GM19395 (cell line): Measurements from ENCODE around the gene IL15RA.
A peak's percentile ranks its signal among the peaks of the same experiment; 100 is the strongest.
"Not testable (repeated sequence)": the region's sequence is repeated elsewhere in the genome, so short reads cannot be mapped to it uniquely, and the experiment has no call there.

ENCODE experiments used
- ATAC-seq: cut with Tn5 transposase; IDR thresholded peaks from one replicate; pipeline ENCODE4 v1.9.1; 2021; ENCODE audit warnings: mild to moderate bottlenecking, moderate library complexity; ENCODE audit not compliant: unreplicated experiment

Gene IL15RA

GRCh38 chr10:6006991-6007390 lies 29.6 kb upstream of the IL15RA start:
- no peak for ATAC-seq

DNA sequence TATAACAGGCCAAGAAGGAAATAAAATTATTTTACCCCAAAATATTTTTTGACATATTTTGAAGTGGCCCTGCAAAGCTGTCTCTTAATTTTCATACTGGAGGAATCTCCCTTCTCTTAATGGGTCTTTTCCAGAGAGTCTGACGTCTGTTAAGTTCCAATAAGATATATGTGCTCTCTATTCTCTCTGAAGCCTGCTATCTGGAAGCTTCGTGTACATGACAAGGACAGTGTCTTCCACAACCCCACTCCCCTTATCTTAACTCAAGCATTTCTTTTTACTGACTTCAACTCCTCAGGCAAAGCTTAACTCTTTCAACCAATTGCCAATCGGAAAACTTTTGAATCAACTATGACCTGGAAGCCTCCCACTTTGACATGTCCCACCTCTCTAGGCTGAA lies 29.2 kb upstream of the IL15RA start:
- no peak for ATAC-seq

DNA sequence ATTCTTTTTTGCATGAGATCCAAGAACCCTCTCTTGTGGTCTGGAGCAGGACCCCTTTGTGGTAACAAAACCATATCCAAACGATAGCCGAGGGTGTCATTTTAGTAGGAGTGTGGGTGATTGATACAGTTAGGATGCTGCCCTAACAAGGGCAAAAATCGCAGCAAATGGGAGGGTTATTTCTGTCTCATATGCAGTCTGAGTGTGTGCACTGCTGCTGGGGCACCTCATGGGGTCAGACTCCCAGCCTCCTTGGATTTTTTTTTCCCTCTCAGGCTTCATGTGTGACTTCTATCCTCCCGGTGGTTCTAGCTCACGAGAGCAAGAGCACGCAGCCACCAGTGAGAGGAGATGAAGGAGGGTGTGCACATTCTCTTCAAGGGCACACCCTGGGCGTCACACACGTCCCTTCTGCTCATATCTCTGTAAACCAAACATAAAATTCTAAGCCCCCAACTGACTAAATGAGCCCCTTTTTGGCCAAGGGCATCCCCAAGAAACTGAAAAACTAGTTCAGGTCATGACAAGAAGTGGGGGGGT lies 28.6 kb upstream of the IL15RA start:
- no peak for ATAC-seq

- not testable (repeated sequence) for ATAC-seq
Observed at GRCh38 chr10:6005161-6005804, 27.9 kb upstream of the IL15RA start.

GRCh38 chr10:6002809-6003510 lies 25.6 kb upstream of the IL15RA start:
- ATAC-seq: peak; percentile 79

DNA sequence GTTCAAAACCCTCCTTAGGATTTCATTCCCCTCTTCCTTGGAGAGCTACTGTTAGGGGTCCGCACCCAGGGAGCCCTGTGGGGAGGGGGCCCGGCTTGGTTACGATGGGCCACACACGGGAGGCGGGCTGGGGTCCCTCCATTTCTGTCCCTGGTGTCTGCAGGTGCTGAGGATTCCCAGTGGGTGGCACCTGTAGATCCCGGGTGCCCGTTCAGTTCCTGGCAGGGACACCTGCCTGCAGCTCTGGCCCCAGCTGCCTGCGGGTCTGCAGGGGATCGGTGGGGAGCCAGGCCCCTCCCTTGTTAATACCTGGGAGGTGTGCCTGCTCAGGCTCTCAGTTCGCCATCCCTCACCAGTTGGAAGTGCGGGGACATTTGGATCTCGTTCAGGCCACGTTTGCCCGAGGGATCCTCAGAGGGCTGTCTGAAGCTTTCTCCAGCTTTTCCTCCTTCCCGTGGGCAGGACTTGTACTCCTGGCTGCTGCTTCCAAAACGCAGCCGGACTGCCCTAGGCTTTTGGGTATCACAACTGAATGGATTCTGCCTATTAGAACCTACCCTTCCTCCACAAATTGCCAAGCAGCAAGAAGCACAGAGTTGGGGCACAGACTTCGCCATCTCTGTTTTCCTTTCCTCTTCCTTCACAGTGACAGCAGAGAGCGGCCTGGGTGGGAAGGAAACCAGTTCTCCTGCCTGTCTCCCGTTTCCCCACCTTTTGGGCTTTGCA lies 22.3 kb upstream of the IL15RA start:
- ATAC-seq: no peak

- no peak for ATAC-seq
Observed at GRCh38 chr10:5996696-5997095, 19.4 kb upstream of the IL15RA start.

DNA sequence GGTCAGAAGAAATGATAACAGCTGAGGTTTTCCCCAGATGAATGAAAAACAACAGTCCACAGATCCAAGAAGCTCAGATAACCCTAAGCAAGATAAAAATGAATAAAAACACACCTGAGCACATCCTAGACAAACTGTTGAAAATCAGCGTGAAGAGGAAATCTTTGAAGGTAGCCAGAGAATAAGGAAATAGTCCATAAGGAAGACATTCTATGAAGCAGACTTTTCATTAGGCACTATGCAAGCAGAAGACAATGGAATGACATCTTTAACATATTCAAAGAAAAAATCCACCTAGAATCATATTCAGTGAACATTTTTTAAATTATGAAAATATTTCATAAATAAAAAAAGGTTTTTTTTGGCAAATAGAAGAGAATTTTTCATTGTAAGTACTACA lies 15.1 kb upstream of the IL15RA start:
- ATAC-seq: no peak

GRCh38 chr10:5991708-5992107 lies 14.4 kb upstream of the IL15RA start:
- no peak for ATAC-seq

DNA sequence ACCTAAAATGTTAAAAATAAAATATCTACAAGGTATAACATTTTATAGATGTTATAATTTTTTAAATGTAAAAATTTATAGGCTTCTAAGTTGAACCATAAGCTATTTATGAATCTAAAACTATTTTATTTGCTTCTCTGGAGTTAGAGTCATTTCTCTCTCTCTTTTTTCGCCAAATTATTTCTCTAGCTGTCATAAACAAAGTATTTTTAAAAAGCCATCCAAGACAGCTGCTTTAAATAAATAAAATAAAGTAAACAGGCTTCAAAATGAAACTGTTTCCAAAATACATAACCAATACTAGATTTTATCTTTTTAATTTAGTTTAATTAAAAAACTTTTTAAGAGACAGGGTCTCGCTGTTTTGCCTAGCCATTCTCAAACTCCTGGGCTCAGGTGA lies 12.4 kb upstream of the IL15RA start:
- no peak for ATAC-seq

GRCh38 chr10:5988336-5988920 lies 11.1 kb upstream of the IL15RA start:
- no peak for ATAC-seq

- no peak for ATAC-seq
Observed at GRCh38 chr10:5987747-5988146, 10.4 kb upstream of the IL15RA start.

- ATAC-seq: no peak
Observed at GRCh38 chr10:5985029-5985428, 7.7 kb upstream of the IL15RA start.

DNA sequence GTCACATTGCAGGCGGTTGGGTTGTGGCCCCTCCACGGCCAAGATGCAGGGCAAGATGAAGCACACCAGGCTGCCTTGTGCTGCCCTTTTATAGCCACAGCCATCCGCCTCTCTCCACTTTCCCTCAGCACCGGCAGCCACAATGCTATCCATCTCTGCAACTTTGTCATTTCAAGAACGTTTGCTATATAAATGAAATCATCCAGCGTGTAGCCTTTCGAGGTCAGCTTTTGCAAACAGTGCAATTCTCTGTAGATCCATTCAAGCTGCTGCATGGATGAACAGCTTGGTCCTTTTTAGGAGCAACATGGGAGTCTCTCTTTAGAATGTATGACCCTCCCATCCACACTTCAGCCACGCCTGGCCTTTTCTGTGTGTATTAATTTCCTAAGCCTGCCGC lies 6.4 kb upstream of the IL15RA start:
- ATAC-seq: no peak

GRCh38 chr10:5981529-5981928 lies 4.2 kb upstream of the IL15RA start:
- no peak for ATAC-seq

GRCh38 chr10:5978230-5978489 lies 817 bp upstream of the IL15RA start:
- ATAC-seq: no peak

DNA sequence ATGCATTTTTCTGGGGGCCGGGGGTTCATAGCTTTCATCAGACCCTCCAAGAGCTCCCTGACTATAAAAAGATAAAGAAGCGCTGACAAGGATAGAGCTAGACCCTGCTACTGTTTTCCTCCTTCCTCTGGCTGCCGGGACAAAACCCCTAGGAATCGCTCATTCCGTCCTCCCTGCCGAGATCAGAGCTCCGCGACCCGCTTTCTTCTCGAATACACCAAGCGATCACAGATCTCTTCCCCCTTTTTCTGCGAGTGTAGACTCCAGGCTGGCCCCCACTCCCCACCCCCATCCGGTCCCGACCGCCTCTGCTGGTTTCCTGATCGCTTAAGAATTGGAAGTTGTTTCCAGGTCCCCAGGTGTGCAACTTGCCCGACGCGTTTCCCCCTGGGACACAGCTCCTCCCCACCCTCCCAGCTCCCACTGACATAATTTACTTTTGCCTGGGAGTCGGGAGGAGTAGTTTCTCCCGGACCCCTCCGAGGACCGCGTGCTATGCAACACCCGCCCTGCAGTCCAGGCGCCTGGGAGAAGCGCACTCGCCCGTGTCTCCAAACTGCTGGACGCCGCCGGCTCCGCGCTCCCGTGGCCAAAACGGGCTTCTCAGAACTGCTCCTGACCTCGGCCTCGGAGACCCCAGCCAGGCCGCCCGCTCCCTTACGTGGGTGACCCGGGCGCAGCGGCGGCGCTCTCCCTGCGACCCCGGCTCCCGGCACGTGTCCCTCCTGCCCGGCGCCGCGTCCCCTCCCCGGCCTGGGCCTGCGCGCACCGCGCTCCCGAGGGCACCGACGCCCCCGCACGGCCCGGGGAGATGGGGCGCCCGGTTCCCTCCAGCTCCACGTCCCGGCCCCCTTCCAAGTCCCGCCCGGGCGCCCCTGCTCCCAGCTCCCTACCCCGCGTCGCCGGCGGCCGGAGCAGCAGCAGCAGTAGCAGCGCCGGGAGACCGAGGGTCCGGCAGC lies 552 bp downstream of the IL15RA start:
- peak; percentile 18 for ATAC-seq

- peak; percentile 56 for ATAC-seq
Observed at GRCh38 chr10:5975641-5976473, 1.5 kb downstream of the IL15RA start.

DNA sequence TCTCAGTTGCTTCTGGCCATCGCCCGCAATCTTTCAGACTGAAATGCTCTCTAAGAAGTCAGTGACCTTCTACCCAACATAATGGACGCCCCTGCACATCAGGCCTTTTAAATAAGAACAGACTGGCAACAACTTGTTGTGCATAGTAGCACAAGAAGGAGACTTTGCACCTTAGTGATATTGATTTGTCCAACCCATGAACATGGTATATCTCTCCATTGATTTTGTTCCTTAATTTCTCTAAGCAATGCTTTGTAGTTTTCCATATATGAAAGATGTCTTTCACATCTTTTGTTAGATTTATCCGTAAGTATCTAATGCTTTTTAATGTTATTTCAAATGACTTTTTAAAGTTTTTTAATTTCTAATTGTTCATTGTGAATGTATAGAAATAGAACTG lies 4.3 kb downstream of the IL15RA start:
- ATAC-seq: no peak

DNA sequence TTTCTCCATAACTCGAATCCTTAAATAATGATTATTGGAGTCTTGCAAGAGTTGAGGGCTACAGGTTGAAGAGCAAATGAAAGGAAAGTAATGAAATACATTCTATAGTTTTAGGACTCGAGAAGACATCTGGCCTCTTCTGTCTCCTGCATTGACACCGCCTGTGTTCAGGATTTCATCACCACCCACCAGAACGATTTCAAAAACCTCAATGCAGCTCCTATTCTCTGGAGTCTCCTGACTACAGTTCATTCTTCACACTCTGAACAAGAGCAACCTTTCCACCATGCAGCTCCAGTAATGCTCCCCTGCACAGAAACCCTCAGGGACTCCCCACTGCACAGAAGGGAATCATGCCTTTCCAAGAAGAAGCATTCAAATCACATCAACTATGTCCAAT lies 5.5 kb downstream of the IL15RA start:
- no peak for ATAC-seq
